IMR-90 (cell line): ENCODE data around the gene APC. TPM values are rescaled to one million over a fixed set of nuclear protein-coding genes. Genes with fewer than 3 reads are reported as not detected.

ENCODE experiments used
- ATAC-seq: fragments of 200-7000 bp; cut with Tn5 transposase; 2 replicates; pipeline ENCODE4 v1.9.1; 2020; ENCODE audit warnings: low read depth, mild to moderate bottlenecking, moderate library complexity
- BruUV-seq: library from RNA; stranded (reverse); fragments of 400-500 nt; replicated peaks from 2 replicates; lab custom pipeline; 2021; lab: Mats Ljungman, UMichigan
- CTCF ChIA-PET: fragments of 300-600 bp; formaldehyde crosslinking; extraction: SDS; loops from one replicate; lab custom pipeline; 2021; ENCODE audit warnings: antibody characterized with exemption; lab: Yijun Ruan, JAX
- POLR2A ChIA-PET: fragments of 300-600 bp; sonication (Branson Sonifier 250); formaldehyde crosslinking; loops from one replicate; lab custom pipeline; 2022; ENCODE audit warnings: antibody characterized with exemption; ENCODE audit not compliant: unreplicated experiment; lab: Charles Lee
- DNase-seq: peaks from one replicate; pipeline ENCODE4 v3.0.0; 2013
- H2AFZ ChIP-seq: replicated peaks from 2 replicates; pipeline ENCODE3; 2013; ENCODE audit warnings: low read length, mild to moderate bottlenecking; ENCODE audit not compliant: poor library complexity
- H2AK5ac ChIP-seq: 2 replicates; pipeline ENCODE4 v1.6.1; 2013; ENCODE audit warnings: low read depth, low read length, inconsistent platforms
- H2AK9ac ChIP-seq: replicated peaks from 2 replicates; pipeline ENCODE3; 2013; ENCODE audit warnings: mild to moderate bottlenecking, low read depth, low read length, moderate library complexity; ENCODE audit not compliant: poor library complexity
- H2BK120ac ChIP-seq: 2 replicates; pipeline ENCODE4 v1.6.1; 2013; ENCODE audit warnings: low read depth, low read length, inconsistent platforms
- H2BK15ac ChIP-seq: 3 replicates; pipeline ENCODE4 v1.6.1; 2013; ENCODE audit warnings: low read depth, low read length, inconsistent platforms
- H2BK20ac ChIP-seq: 2 replicates; pipeline ENCODE4 v1.6.1; 2013; ENCODE audit warnings: low read depth, mild to moderate bottlenecking, inconsistent platforms, low read length, moderate library complexity
- H2BK5ac ChIP-seq: 2 replicates; pipeline ENCODE4 v1.6.1; 2013; ENCODE audit warnings: mild to moderate bottlenecking, low read depth, low read length, inconsistent platforms; ENCODE audit not compliant: poor library complexity, severe bottlenecking
- H3K14ac ChIP-seq: replicated peaks from 2 replicates; pipeline ENCODE4 v1.6.1; 2013; ENCODE audit warnings: low read depth, low read length, inconsistent platforms
- H3K18ac ChIP-seq: 2 replicates; pipeline ENCODE4 v1.6.1; 2013; ENCODE audit warnings: low read depth, low read length, control low read depth
- H3K23ac ChIP-seq: 2 replicates; pipeline ENCODE4 v1.6.1; 2013; ENCODE audit warnings: low read depth, low read length, inconsistent platforms
- H3K27ac ChIP-seq: 2 replicates; pipeline ENCODE4 v1.5.1; 2013; ENCODE audit warnings: mild to moderate bottlenecking, control low read depth, low read length; ENCODE audit not compliant: insufficient read depth
- H3K27me3 ChIP-seq: 2 replicates; pipeline ENCODE4 v1.6.1; 2013; ENCODE audit warnings: low read length; ENCODE audit not compliant: control insufficient read depth, insufficient read depth
- H3K36me3 ChIP-seq: 2 replicates; pipeline ENCODE4 v1.6.1; 2013; ENCODE audit warnings: low read length, mixed read lengths; ENCODE audit not compliant: control insufficient read depth, insufficient read depth
- H3K4ac ChIP-seq: 2 replicates; pipeline ENCODE4 v1.6.1; 2013; ENCODE audit warnings: low read depth, low read length, inconsistent platforms
- H3K4me1 ChIP-seq: 2 replicates; pipeline ENCODE4 v1.6.1; 2013; ENCODE audit warnings: low read length, mixed read lengths; ENCODE audit not compliant: control insufficient read depth, insufficient read depth
- H3K4me2 ChIP-seq: 2 replicates; pipeline ENCODE4 v1.6.1; 2013; ENCODE audit warnings: low read depth, mild to moderate bottlenecking, control low read depth, low read length, moderate library complexity
- H3K4me3 ChIP-seq: 2 replicates; pipeline ENCODE4 v1.5.1; 2013; ENCODE audit warnings: low read depth, mild to moderate bottlenecking, control low read depth, low read length, moderate library complexity; ENCODE audit not compliant: insufficient read depth
- H3K56ac ChIP-seq: 2 replicates; pipeline ENCODE4 v1.6.1; 2013; ENCODE audit warnings: low read length, inconsistent platforms; ENCODE audit not compliant: insufficient read depth; ENCODE audit errors: extremely low read depth
- H3K79me1 ChIP-seq, 2 experiments: 2 replicates each; pipeline ENCODE4 v1.6.1; 2013; ENCODE audit warnings: low read length in 2 of 2, inconsistent platforms in 1 of 2, low read depth in 1 of 2
- H3K9ac ChIP-seq: 2 replicates; pipeline ENCODE4 v1.6.1; 2013; ENCODE audit warnings: low read depth, low read length, control low read depth
- H3K9me1 ChIP-seq: 2 replicates; pipeline ENCODE4 v1.6.1; 2013; ENCODE audit warnings: low read length, inconsistent platforms; ENCODE audit not compliant: insufficient read depth
- H3K9me3 ChIP-seq: 2 replicates; pipeline ENCODE4 v1.6.1; 2013; ENCODE audit warnings: low read length; ENCODE audit not compliant: control insufficient read depth, insufficient read depth
- H4K20me1 ChIP-seq: 2 replicates; pipeline ENCODE4 v1.6.1; 2013; ENCODE audit warnings: low read length, inconsistent platforms; ENCODE audit not compliant: insufficient read depth
- H4K5ac ChIP-seq: 2 replicates; pipeline ENCODE4 v1.6.1; 2013; ENCODE audit warnings: mild to moderate bottlenecking, low read depth, low read length, control low read depth
- H4K8ac ChIP-seq, 2 experiments: 2 replicates each; pipeline ENCODE4 v1.6.1; 2013; ENCODE audit warnings: low read depth in 2 of 2, low read length in 2 of 2, control low read depth in 1 of 2, inconsistent platforms in 1 of 2
- H4K91ac ChIP-seq: 2 replicates; pipeline ENCODE4 v1.6.1; 2013; ENCODE audit warnings: low read depth, low read length, inconsistent platforms; ENCODE audit not compliant: insufficient read depth
- BHLHE40 ChIP-seq: fragments of 150-350 bp; IDR thresholded peaks from 2 replicates; pipeline ENCODE4 v1.6.1; 2016; ENCODE audit warnings: mild to moderate bottlenecking, low read depth, low read length
- CEBPB ChIP-seq: IDR thresholded peaks from 2 replicates; pipeline ENCODE4 v1.6.1; 2012; ENCODE audit warnings: low read depth, low read length, improper control_type of control experiment
- CHD1 ChIP-seq: IDR thresholded peaks from 2 replicates; pipeline ENCODE4 v1.6.1; 2012; ENCODE audit warnings: low read depth, low read length, improper control_type of control experiment
- FOS ChIP-seq: fragments of 150-350 bp; IDR thresholded peaks from 2 replicates; pipeline ENCODE4 v1.6.1; 2016; ENCODE audit warnings: low read depth, low read length
- MAFK ChIP-seq: IDR thresholded peaks from 2 replicates; pipeline ENCODE4 v1.6.1; 2012; ENCODE audit warnings: low read depth, low read length, improper control_type of control experiment
- MAZ ChIP-seq: IDR thresholded peaks from 2 replicates; pipeline ENCODE4 v1.6.1; 2012; ENCODE audit warnings: low read depth, mild to moderate bottlenecking, low read length, improper control_type of control experiment, moderate library complexity, borderline replicate concordance
- MXI1 ChIP-seq: IDR thresholded peaks from 2 replicates; pipeline ENCODE4 v1.6.1; 2012; ENCODE audit warnings: low read depth, mild to moderate bottlenecking, low read length, moderate library complexity, borderline replicate concordance
- NFE2L2 ChIP-seq: fragments of 150-350 bp; IDR thresholded peaks from 2 replicates; pipeline ENCODE4 v1.6.1; 2016; ENCODE audit warnings: low read depth, mild to moderate bottlenecking, low read length
- POLR2A ChIP-seq: IDR thresholded peaks from 2 replicates; pipeline ENCODE4 v1.6.1; 2012; ENCODE audit warnings: mild to moderate bottlenecking, low read depth, low read length
- RAD21 ChIP-seq: IDR thresholded peaks from 2 replicates; pipeline ENCODE4 v1.6.1; 2012; ENCODE audit warnings: low read length, improper control_type of control experiment
- RCOR1 ChIP-seq: IDR thresholded peaks from 2 replicates; pipeline ENCODE4 v1.6.1; 2012; ENCODE audit warnings: mild to moderate bottlenecking, low read length, improper control_type of control experiment; ENCODE audit not compliant: insufficient replicate concordance
- RFX5 ChIP-seq: IDR thresholded peaks from 2 replicates; pipeline ENCODE4 v1.8.0; 2012; ENCODE audit warnings: low read depth, mild to moderate bottlenecking, low read length, moderate library complexity
- SMC3 ChIP-seq: fragments of 150-350 bp; IDR thresholded peaks from 2 replicates; pipeline ENCODE4 v1.6.1; 2016; ENCODE audit warnings: low read depth, mild to moderate bottlenecking, antibody characterized with exemption, low read length, moderate library complexity
- WGBS, 2 experiments: methylation state at CpG; one replicate each; pipeline versions ENCODE4 v1.1.5 to v1.1.7; 2013; ENCODE audit warnings: missing lambda C conversion rate in 2 of 2; ENCODE audit not compliant: insufficient read length in 1 of 2; ENCODE audit errors: extremely low coverage in 2 of 2; 5-methylcytosine and 5-hydroxymethylcytosine counted together
- dilution Hi-C: fragments of 300-500 bp; cut with HindIII; formaldehyde crosslinking; loops from one replicate; pipeline ENCODE4 v1.14.3; 2018; ENCODE audit warnings: low sequenced_read_pairs; ENCODE audit not compliant: unreplicated experiment
- in situ Hi-C: fragments of 300-500 bp; cut with MboI; formaldehyde crosslinking; loops from 3 replicates; pipeline ENCODE4 v1.14.3; 2019; ENCODE audit warnings: low sequenced_read_pairs, inconsistent platforms, mixed read lengths
- intact Hi-C: fragments of 100-400 bp; cut with micrococcal nuclease; formaldehyde crosslinking; loops from 2 replicates; pipeline ENCODE4 v1.10.0; 2022
- polyA plus RNA-seq, 3 experiments: library from polyadenylated mRNA; depleted of rRNA; stranded (reverse); fragments of >200 nt; gene quantifications; 2 replicates each; pipeline ENCODE4 v1.2.3, GENCODE V29; 2012; ENCODE audit warnings: low replicate concordance in 1 of 3
- total RNA-seq: library from RNA; depleted of rRNA; stranded (reverse); fragments of >200 nt; gene quantifications from 2 replicates; pipeline ENCODE4 v1.2.3, GENCODE V29; 2012
- TF ChIP-seq, protein P1 (sequence below): conservative IDR thresholded peaks from 2 replicates; pipeline ENCODE4 v1.5.1; 2012; ENCODE audit warnings: mild to moderate bottlenecking, low read depth, low read length, improper control_type of control experiment
- TF ChIP-seq, protein P2 (sequence below): fragments of 150-350 bp; IDR thresholded peaks from 2 replicates; pipeline ENCODE4 v1.6.1; 2016; ENCODE audit warnings: low read depth, mild to moderate bottlenecking, low read length, moderate library complexity, borderline replicate concordance
- TF ChIP-seq, protein P3 (sequence below): fragments of 150-350 bp; IDR thresholded peaks from 2 replicates; pipeline ENCODE4 v1.6.1; 2017; ENCODE audit warnings: mild to moderate bottlenecking, antibody characterized with exemption, low read length, low read depth

Gene APC
- total and polyA plus RNA-seq, 2 of the 4 experiments (the other 2 are of a cell fraction): 7.3 to 58.4 TPM

DNA sequence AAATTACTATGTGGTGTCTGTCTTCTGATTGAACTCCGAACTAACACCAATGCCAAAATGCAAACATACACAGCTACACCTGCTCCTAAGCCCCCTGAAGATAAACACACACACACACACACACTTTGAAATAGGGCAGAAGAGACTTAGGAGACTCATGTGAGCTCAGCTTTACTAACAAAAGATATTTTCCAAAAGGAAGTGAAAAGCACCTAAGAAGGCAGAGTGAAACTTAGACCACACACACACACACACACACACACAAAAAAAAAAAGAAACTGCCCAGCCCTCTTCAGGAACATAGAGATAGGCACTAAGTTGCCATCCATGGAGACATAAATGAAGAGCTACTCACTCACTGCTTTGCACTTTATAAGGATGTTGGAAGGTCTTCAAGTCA lies 45.2 kb upstream of the APC start:
- Histone ChIP-seq H3K4ac (no peak overlapping the region), H4K91ac (no peak overlapping the region), H3K4me3 (no peak overlapping the region), H2AFZ (no peak overlapping the region), H3K4me2 (no peak overlapping the region), H2BK5ac (no peak overlapping the region), H4K5ac (no peak overlapping the region), H3K18ac (no peak overlapping the region), H3K79me1 (no peaks in the 10 kb centered on the region), H3K27ac (no peak overlapping the region), H3K23ac (no peak overlapping the region), H2BK15ac (no peak overlapping the region), H3K36me3 (no peaks in the 10 kb centered on the region), H2BK120ac (no peak overlapping the region), H3K9me3 (no peaks in the 10 kb centered on the region), H3K14ac (no peak overlapping the region), H3K27me3 (peaks cover 2% of the 10 kb centered on the region; the same call in 1 of the 2 replicates), H3K56ac (no peak overlapping the region), H2AK5ac (no peak overlapping the region), H3K4me1 (no peaks in the 10 kb centered on the region; the same call in 1 of the 2 replicates), H3K9ac (no peak overlapping the region), H4K20me1 (no peaks in the 10 kb centered on the region), H4K8ac (no peak overlapping the region), H2BK20ac (no peak overlapping the region), H2AK9ac (no peak overlapping the region), H3K9me1 (no peaks in the 10 kb centered on the region)
- no TSS peak for BruUV-seq
- dilution Hi-C loops: no loop called here
- ATAC-seq (no peak), DNase-seq (no peak)
- no CpG with 5 or more reads among the region's 1 CpG for whole genome bisulfite sequencing, 2 experiments
- ChIA-PET CTCF (interaction anchor here (1.7 kb wide), 1 partner anchor 65 kb away, joined by 5 read pairs; no protein-coding TSS in a partner anchor), POLR2A (no interaction called here)
- intact Hi-C loops: no loop called here
- TF ChIP-seq CEBPB: no peak
- TF ChIP-seq, protein P1, sequence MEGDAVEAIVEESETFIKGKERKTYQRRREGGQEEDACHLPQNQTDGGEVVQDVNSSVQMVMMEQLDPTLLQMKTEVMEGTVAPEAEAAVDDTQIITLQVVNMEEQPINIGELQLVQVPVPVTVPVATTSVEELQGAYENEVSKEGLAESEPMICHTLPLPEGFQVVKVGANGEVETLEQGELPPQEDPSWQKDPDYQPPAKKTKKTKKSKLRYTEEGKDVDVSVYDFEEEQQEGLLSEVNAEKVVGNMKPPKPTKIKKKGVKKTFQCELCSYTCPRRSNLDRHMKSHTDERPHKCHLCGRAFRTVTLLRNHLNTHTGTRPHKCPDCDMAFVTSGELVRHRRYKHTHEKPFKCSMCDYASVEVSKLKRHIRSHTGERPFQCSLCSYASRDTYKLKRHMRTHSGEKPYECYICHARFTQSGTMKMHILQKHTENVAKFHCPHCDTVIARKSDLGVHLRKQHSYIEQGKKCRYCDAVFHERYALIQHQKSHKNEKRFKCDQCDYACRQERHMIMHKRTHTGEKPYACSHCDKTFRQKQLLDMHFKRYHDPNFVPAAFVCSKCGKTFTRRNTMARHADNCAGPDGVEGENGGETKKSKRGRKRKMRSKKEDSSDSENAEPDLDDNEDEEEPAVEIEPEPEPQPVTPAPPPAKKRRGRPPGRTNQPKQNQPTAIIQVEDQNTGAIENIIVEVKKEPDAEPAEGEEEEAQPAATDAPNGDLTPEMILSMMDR: no peak
- no peak for TF ChIP-seq CHD1
- no peak for TF ChIP-seq NFE2L2
- TF ChIP-seq RFX5: no peak
- TF ChIP-seq FOS: no peak
- no peak for TF ChIP-seq MAFK
- TF ChIP-seq MAZ: no peak
- TF ChIP-seq, protein P2, sequence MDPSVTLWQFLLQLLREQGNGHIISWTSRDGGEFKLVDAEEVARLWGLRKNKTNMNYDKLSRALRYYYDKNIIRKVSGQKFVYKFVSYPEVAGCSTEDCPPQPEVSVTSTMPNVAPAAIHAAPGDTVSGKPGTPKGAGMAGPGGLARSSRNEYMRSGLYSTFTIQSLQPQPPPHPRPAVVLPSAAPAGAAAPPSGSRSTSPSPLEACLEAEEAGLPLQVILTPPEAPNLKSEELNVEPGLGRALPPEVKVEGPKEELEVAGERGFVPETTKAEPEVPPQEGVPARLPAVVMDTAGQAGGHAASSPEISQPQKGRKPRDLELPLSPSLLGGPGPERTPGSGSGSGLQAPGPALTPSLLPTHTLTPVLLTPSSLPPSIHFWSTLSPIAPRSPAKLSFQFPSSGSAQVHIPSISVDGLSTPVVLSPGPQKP: no peak
- TF ChIP-seq RCOR1: no peak
- TF ChIP-seq, protein P3, sequence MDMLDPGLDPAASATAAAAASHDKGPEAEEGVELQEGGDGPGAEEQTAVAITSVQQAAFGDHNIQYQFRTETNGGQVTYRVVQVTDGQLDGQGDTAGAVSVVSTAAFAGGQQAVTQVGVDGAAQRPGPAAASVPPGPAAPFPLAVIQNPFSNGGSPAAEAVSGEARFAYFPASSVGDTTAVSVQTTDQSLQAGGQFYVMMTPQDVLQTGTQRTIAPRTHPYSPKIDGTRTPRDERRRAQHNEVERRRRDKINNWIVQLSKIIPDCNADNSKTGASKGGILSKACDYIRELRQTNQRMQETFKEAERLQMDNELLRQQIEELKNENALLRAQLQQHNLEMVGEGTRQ: no peak
- no peak for TF ChIP-seq POLR2A
- TF ChIP-seq RAD21: no peak
- TF ChIP-seq MXI1: no peak
- TF ChIP-seq SMC3: no peak
- TF ChIP-seq BHLHE40: no peak
- in situ Hi-C loops: no loop called here
